ENCODE data around the gene GRXCR1. TPM values are rescaled to one million over a fixed set of nuclear protein-coding genes. Genes with fewer than 3 reads are reported as not detected.

The GRXCR1 gene
- total RNA-seq, 1 donor from 2014 or later = not detected

- H3K9me3 ChIP-seq (ENCODE audit: low read depth) = no peaks in the 10 kb centered on the region
Measured at GRCh38 chr4:42915484-42915883, 23.0 kb downstream of the GRXCR1 start.

GRCh38 chr4:42917296-42917695 lies 24.8 kb downstream of the GRXCR1 start:
- Mint-ChIP-seq H3K36me3 (no peaks in the 10 kb centered on the region), H3K4me1 (no peaks in the 10 kb centered on the region), H3K27ac (no peak overlapping the region), H3K4me3 (no peak overlapping the region), H3K9me3 (peaks cover 2% of the 10 kb centered on the region), H3K27me3 (ENCODE audit: insufficient read depth, low read depth) (peaks cover 2% of the 10 kb centered on the region)
- no peaks in the 10 kb centered on the region for H3K79me2 ChIP-seq (ENCODE audit: low read depth)
- no peak overlapping the region for H3K9ac ChIP-seq
- H3K4me2 ChIP-seq = no peak overlapping the region
- H3F3A ChIP-seq (ENCODE audit: low read depth) = no peaks in the 10 kb centered on the region
- TF ChIP-seq CTCF (IDR thresholded peaks at IDR 0.05) (no peak), EZH2 (IDR thresholded peaks at IDR 0.05) (no peak), EZH2phosphoT487 (IDR thresholded peaks at IDR 0.05) (no peak)
- H3K4me3 ChIP-seq = no peak overlapping the region
- H3K27me3 ChIP-seq = no peaks in the 10 kb centered on the region
- H3K27ac ChIP-seq = no peak overlapping the region
- no peak overlapping the region for H2AFZ ChIP-seq (replicated peaks)
- no peaks in the 10 kb centered on the region for H3K36me3 ChIP-seq
- no peaks in the 10 kb centered on the region for H3K4me1 ChIP-seq
- no peaks in the 10 kb centered on the region for H3K9me3 ChIP-seq (ENCODE audit: low read depth)
- DNase-seq (ENCODE audit: low spot score) = no peak
- no peaks in the 10 kb centered on the region for H4K20me1 ChIP-seq (ENCODE audit: low read depth)

More at GRCh38 chr4:42915484-42915883, 23.0 kb downstream of the GRXCR1 start:
- H3K79me2 ChIP-seq (ENCODE audit: low read depth) = no peaks in the 10 kb centered on the region
- no peak overlapping the region for H3K9ac ChIP-seq
- H2AFZ ChIP-seq (replicated peaks) = no peak overlapping the region
- Mint-ChIP-seq H3K9me3 (peaks cover 2% of the 10 kb centered on the region), H3K4me1 (peaks cover 4% of the 10 kb centered on the region), H3K27ac (no peak overlapping the region), H3K36me3 (no peaks in the 10 kb centered on the region), H3K27me3 (ENCODE audit: insufficient read depth, low read depth) (peaks cover 4% of the 10 kb centered on the region), H3K4me3 (no peak overlapping the region)
- no peaks in the 10 kb centered on the region for H3F3A ChIP-seq (ENCODE audit: low read depth)
- TF ChIP-seq EZH2phosphoT487 (IDR thresholded peaks at IDR 0.05) = no peak
- no peak for TF ChIP-seq CTCF (IDR thresholded peaks at IDR 0.05)
- TF ChIP-seq EZH2 (IDR thresholded peaks at IDR 0.05) = no peak
- H3K4me3 ChIP-seq = no peak overlapping the region
- H4K20me1 ChIP-seq (ENCODE audit: low read depth) = no peaks in the 10 kb centered on the region
- H3K27me3 ChIP-seq = no peaks in the 10 kb centered on the region
- H3K27ac ChIP-seq = no peak overlapping the region
- H3K36me3 ChIP-seq = no peaks in the 10 kb centered on the region
- H3K4me1 ChIP-seq = no peaks in the 10 kb centered on the region
- no peak overlapping the region for H3K4me2 ChIP-seq
- DNase-seq (ENCODE audit: low spot score) = no peak

GRCh38 chr4:42923431-42923830 lies 30.9 kb downstream of the GRXCR1 start:
- Histone ChIP-seq H3K9ac (no peak overlapping the region), H3F3A (ENCODE audit: low read depth) (no peaks in the 10 kb centered on the region), H3K9me3 (ENCODE audit: low read depth) (no peaks in the 10 kb centered on the region), H3K79me2 (ENCODE audit: low read depth) (no peaks in the 10 kb centered on the region), H2AFZ (replicated peaks) (no peak overlapping the region), H3K4me3 (no peak overlapping the region), H3K27me3 (no peaks in the 10 kb centered on the region), H3K4me2 (no peak overlapping the region), H3K4me1 (no peaks in the 10 kb centered on the region), H4K20me1 (ENCODE audit: low read depth) (no peaks in the 10 kb centered on the region), H3K36me3 (no peaks in the 10 kb centered on the region), H3K27ac (no peak overlapping the region)
- Mint-ChIP-seq H3K36me3 (no peaks in the 10 kb centered on the region), H3K4me1 (peaks cover 2% of the 10 kb centered on the region), H3K27ac (no peak overlapping the region), H3K9me3 (no peaks in the 10 kb centered on the region), H3K27me3 (ENCODE audit: insufficient read depth, low read depth) (peaks cover 6% of the 10 kb centered on the region), H3K4me3 (no peak overlapping the region)
- TF ChIP-seq CTCF (IDR thresholded peaks at IDR 0.05) (no peak), EZH2phosphoT487 (IDR thresholded peaks at IDR 0.05) (no peak), EZH2 (IDR thresholded peaks at IDR 0.05) (no peak)
- no peak for DNase-seq (ENCODE audit: low spot score)

Data from neural progenitor cell (in vitro differentiated cells).